Muscle layer of duodenum (tissue), 2 donors: ENCODE results near the gene SNCA.

Source experiments
- H3K27ac ChIP-seq: one replicate; pipeline ENCODE4 v1.7.0; 2013; ENCODE audit warnings: mild to moderate bottlenecking, low read length
- H3K27me3 ChIP-seq: one replicate; pipeline ENCODE4 v1.7.0; 2013; ENCODE audit warnings: low read depth, mild to moderate bottlenecking, control low read depth, low read length
- H3K36me3 ChIP-seq, 2 donors: one replicate each; pipeline ENCODE4 v1.7.0; 2013; ENCODE audit warnings: low read length in 2 of 2, control low read depth in 1 of 2, mild to moderate bottlenecking in 1 of 2; ENCODE audit not compliant: insufficient read depth in 2 of 2, control insufficient read depth in 1 of 2
- H3K4me1 ChIP-seq, 2 donors: one replicate each; pipeline ENCODE4 v1.7.0; 2013; ENCODE audit warnings: low read length in 2 of 2, mild to moderate bottlenecking in 2 of 2, control low read depth in 1 of 2, moderate library complexity in 1 of 2; ENCODE audit not compliant: insufficient read depth in 2 of 2, control insufficient read depth in 1 of 2
- H3K4me3 ChIP-seq, 2 donors: one replicate each; pipeline ENCODE4 v1.7.0; 2013; ENCODE audit warnings: low read length in 2 of 2, low read depth in 1 of 2, mild to moderate bottlenecking in 1 of 2
- H3K9me3 ChIP-seq, 2 donors: one replicate each; pipeline ENCODE4 v1.7.0; 2013; ENCODE audit warnings: low read length in 2 of 2, control low read depth in 1 of 2, mild to moderate bottlenecking in 1 of 2; ENCODE audit not compliant: control insufficient read depth in 1 of 2
- donor health status: healthy.

SNCA gene

DNA sequence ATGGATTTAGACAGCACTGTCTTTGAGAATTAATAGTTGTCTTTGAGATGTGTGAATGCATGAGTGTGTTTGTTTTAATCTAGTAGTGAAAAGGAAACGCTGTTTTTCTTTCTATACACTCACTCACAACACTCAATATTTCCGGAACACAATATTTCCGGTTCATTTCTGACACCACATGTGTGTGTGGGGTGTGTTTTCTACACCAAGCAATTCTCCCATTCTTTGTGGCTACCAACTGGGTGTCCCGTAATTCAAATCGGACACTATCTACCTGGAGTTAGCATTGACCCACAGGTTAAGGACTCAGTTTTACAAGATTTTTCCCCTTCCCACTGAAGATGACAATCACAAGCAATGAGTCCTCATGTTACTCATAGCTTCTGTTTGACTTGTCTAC is 113.9 kb downstream of the SNCA start:
- no peak overlapping the region for H3K27ac ChIP-seq
- H3K4me3 ChIP-seq, result no peak overlapping the region
- H3K27me3 ChIP-seq, result no peaks in the 10 kb centered on the region
- no peaks in the 10 kb centered on the region for H3K4me1 ChIP-seq
- H3K36me3 ChIP-seq, result no peaks in the 10 kb centered on the region
- H3K9me3 ChIP-seq, result no peaks in the 10 kb centered on the region

DNA sequence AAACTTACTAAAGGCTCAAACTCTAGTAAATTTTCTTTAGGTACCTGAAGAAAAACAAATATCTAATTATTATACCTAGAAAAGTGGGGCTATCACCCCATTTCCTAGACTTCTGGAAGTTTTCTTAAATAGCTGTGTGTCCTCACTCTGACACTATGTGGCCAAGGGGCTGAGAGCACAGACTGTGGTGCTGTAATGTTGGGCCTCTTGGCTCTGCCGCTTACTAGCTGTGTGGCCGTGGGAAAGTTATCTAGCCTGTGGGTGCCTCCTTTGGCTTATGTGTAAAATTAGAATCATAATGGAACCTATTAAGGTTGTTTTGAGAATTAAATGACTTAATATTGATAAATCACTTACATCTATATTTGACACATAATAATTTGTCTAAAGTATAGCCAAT is 114.4 kb downstream of the SNCA start:
- H3K4me3 ChIP-seq, result no peak overlapping the region

DNA sequence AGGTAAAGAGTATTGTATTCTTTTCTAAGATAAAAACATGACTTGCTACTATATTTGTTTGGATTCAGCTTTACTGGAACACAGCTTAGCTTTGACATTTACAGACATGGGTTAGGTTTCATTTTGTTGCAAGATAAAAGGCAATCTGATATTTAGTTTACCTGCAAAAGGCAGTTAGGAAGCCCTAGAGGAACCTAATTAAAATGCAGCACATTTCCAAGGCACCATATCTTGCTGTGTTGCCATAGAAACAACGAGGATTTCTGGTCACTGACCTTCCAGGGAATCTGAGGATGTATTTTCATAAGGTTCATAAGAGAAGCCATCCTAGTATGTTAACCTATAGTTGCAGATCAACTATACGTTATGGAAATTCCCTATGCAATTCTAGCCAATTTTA is 116.0 kb downstream of the SNCA start:
- Histone ChIP-seq H3K4me3 (no peak overlapping the region), H3K36me3 (no peaks in the 10 kb centered on the region), H3K9me3 (no peaks in the 10 kb centered on the region), H3K27me3 (no peaks in the 10 kb centered on the region), H3K27ac (no peak overlapping the region), H3K4me1 (no peaks in the 10 kb centered on the region)

More for the DNA sequence above, 114.4 kb downstream of the SNCA start:
- Histone ChIP-seq H3K4me1 (no peaks in the 10 kb centered on the region), H3K36me3 (no peaks in the 10 kb centered on the region), H3K9me3 (no peaks in the 10 kb centered on the region), H3K27ac (no peak overlapping the region), H3K27me3 (no peaks in the 10 kb centered on the region)

DNA sequence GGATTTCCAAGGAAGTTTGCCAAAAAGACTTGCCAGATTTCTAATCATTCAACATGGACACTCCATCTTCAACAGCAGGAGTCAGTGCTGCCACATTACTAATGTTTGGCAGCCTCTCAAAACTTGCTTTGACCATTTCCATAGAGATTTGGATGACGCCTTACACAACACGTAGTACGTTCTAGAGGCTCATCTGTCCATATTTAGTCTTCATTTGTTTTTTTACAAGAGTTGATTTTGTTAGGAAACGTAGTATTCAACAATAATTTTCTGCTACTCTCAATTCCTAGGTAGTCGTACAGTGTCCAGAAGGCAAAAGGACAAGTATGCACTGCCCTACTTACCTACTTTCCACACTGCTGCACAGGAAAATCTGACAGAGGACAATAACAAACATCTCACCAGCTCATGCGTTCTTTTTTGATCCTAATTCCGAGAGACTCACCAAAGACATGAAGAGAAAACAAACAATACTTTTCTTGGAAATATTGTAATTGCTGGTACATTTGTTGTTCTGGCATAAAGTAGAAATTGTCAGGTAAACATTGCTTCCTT is 117.3 kb downstream of the SNCA start:
- no peak overlapping the region for H3K27ac ChIP-seq
- no peak overlapping the region for H3K4me3 ChIP-seq
- H3K9me3 ChIP-seq, result no peaks in the 10 kb centered on the region
- H3K4me1 ChIP-seq, result no peaks in the 10 kb centered on the region
- H3K27me3 ChIP-seq, result no peaks in the 10 kb centered on the region
- no peaks in the 10 kb centered on the region for H3K36me3 ChIP-seq

DNA sequence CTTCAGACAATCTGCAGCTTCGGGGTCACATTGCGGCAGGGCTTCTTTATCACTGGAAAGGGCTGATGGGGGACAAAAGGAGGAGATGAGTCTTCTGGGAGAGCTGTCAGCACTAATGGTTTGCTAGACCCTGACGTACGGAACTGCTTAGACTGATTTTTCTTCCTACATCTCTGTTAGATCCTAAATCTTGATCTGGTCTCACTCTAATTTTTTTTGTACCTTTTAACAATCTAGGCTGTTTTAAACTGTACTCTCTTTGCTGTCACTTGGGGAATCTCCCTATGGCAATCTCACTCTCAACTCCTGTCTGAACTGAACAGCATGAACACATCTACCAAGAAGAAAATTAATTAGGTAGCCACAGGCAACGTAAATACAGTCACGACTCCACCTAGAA is 120.1 kb downstream of the SNCA start:
- H3K9me3 ChIP-seq, result no peaks in the 10 kb centered on the region
- H3K27me3 ChIP-seq, result no peaks in the 10 kb centered on the region
- no peaks in the 10 kb centered on the region for H3K36me3 ChIP-seq
- H3K27ac ChIP-seq, result no peak overlapping the region
- H3K4me1 ChIP-seq, result no peaks in the 10 kb centered on the region
- H3K4me3 ChIP-seq, result no peak overlapping the region

DNA sequence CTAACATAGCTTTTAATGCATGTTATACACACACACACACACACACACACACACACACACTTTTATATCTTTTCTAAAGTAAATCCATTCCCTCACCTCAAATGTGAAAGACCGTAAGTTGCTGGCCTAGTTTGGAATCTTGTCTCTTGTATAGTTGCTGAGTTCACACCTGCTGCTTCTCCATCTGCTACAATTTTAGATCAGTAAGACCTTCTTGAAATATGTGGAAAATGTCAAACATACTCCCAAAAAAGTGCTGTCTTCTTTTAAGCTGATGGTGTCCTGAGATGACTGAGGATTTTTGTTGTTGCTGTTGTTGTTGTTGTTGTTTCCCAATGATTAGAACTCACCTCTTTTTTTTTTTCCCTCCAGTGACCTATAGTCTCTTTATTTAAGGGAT is 121.3 kb downstream of the SNCA start:
- Histone ChIP-seq H3K4me3 (no peak overlapping the region), H3K9me3 (no peaks in the 10 kb centered on the region), H3K36me3 (no peaks in the 10 kb centered on the region), H3K27me3 (no peaks in the 10 kb centered on the region), H3K4me1 (no peaks in the 10 kb centered on the region), H3K27ac (no peak overlapping the region)

DNA sequence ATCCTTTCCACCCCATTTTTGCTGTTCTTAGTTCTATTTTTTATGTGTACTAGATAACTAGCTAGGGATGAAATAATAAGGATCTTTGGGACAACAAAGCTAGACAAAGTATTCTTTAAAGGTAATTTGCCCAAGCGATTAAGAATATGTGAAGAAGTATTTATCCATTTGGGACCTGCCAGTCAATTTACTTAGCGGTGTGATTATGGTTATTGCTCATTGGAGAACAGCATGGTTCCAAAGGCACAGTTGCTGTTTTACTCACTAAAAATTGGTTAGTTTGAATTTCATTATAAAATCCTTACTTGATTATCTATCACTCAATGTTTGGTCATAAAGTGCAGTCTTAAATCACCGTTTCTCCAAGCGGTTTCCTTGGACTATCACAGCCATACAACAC is 124.1 kb downstream of the SNCA start:
- Histone ChIP-seq H3K27ac (no peak overlapping the region), H3K36me3 (no peaks in the 10 kb centered on the region), H3K4me1 (no peaks in the 10 kb centered on the region), H3K27me3 (no peaks in the 10 kb centered on the region), H3K4me3 (no peak overlapping the region), H3K9me3 (no peaks in the 10 kb centered on the region)

DNA sequence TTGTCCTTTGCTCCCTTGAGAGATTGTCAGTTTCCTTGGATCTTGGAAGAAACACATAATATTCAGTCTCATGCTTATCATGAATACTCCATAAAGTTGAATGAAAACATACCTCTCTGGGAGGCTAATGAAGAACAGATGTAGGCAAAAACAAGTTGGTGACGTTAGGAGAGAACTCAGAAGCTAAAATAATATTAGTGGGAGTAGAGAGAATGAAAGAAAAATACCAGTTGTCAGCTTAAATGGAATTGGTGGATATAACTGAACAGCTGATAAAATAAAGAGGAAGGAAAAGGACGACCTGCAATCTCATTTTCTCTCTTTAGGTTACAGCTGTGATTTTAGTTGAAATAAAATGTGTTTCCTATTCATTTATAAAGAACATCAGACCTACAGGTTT is 124.8 kb downstream of the SNCA start:
- Histone ChIP-seq H3K9me3 (no peaks in the 10 kb centered on the region), H3K27me3 (no peaks in the 10 kb centered on the region), H3K36me3 (no peaks in the 10 kb centered on the region)

DNA sequence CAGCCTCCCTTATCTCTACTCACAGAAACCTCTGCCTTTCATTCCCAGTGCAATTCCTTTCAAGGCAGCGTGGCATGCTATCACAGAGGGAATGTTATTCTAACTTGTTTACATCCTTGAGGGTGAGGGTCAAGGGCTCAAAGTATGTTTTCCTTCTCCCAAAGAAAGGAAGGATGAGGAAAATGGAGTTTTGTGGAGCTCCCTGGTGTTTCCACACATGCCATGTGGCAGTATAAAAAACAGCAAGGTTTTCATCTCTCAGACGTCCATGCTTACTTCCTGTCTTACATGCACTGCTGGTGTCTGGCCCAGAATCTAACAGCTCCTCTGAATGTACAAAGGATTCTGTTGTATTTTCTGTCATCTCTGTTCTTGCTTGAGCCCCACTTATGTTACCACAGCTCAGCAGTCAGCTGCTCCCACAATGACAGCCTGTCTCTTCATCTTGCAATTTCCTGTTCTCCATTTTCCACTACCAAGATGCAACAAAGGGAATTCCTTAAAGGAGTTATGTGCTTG is 128.0 kb downstream of the SNCA start:
- H3K9me3 ChIP-seq, result no peaks in the 10 kb centered on the region
- H3K27me3 ChIP-seq, result no peaks in the 10 kb centered on the region
- H3K4me3 ChIP-seq, result no peak overlapping the region
- H3K36me3 ChIP-seq, result no peaks in the 10 kb centered on the region
- no peak overlapping the region for H3K27ac ChIP-seq
- H3K4me1 ChIP-seq, result no peaks in the 10 kb centered on the region

More for the DNA sequence above, 124.8 kb downstream of the SNCA start:
- H3K4me1 ChIP-seq, result no peaks in the 10 kb centered on the region
- H3K27ac ChIP-seq, result no peak overlapping the region
- no peak overlapping the region for H3K4me3 ChIP-seq

DNA sequence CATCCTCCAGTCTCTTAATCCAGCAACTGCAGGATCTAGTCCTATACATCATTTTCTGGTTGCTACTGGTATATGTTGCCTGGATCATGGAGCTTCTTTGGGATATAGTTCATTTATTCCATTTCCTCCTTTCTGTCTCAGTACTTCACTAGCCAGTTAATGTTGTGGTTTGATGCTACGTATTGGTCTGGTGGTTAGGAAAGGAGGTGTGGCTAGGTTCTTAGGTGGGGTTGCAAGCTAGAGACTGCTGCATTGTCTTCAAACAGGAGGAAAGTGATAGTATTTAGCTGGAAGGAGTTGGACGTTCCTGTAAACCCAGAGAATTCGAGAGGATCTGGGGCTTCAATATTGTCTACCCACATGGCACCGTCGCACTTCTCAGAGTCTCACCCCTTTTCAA is 129.5 kb downstream of the SNCA start:
- Histone ChIP-seq H3K36me3 (no peaks in the 10 kb centered on the region), H3K9me3 (no peaks in the 10 kb centered on the region), H3K4me1 (no peaks in the 10 kb centered on the region), H3K4me3 (no peak overlapping the region), H3K27me3 (no peaks in the 10 kb centered on the region), H3K27ac (no peak overlapping the region)

DNA sequence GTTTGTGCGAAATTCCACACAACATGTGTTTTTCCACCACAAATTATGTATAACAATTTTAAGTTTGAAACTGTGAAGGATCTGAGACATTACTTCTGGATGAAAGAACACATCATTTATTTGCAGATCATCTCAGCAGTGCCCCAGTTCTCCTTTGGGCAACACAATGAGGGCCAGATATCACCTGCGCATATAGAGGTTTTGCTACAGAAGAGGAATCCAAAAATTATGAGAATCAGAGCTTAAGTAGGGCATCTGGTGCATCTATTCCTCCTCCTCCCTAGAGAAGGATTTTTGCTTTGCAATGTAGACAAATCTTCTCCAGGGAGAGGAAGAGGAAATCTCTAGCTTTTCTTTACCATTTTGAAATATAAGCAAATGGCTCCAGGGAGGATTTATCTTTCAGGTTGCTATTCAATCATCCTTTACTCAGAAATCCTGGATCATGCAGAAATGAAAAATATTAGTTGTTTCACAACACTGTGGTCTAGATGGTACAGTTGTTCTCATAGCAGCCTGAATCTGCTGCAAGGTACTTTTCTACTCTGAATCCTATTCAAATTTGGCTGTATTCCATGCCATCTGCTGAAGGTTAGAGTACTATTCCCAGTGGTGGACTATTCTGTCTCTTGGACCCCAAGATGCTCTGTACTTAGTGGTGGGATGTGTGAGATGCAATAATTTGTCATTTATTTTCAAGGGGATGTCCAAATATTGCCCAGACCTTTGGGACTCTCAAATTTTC is 132.1 kb downstream of the SNCA start:
- no peaks in the 10 kb centered on the region for H3K27me3 ChIP-seq
- H3K27ac ChIP-seq, result no peak overlapping the region
- H3K9me3 ChIP-seq, result no peaks in the 10 kb centered on the region
- no peak overlapping the region for H3K4me3 ChIP-seq
- no peaks in the 10 kb centered on the region for H3K4me1 ChIP-seq
- H3K36me3 ChIP-seq, result no peaks in the 10 kb centered on the region
